ENCODE results near the gene SLC17A1.

The SLC17A1 gene

GRCh38 chr6:25832670-25833069 lies 818 bp upstream of the SLC17A1 start:
- no peak for DNase-seq (ENCODE audit: low read depth)

GRCh38 chr6:25832307-25832662 lies 433 bp upstream of the SLC17A1 start:
- no peak for DNase-seq (ENCODE audit: low read depth)

- DNase-seq (ENCODE audit: low read depth) = no peak
Observed at GRCh38 chr6:25830458-25830857, 1.4 kb downstream of the SLC17A1 start.

GRCh38 chr6:25829375-25829774 lies 2.5 kb downstream of the SLC17A1 start:
- no peak for DNase-seq (ENCODE audit: low read depth)

GRCh38 chr6:25821341-25821740 lies 10.5 kb downstream of the SLC17A1 start:
- DNase-seq (ENCODE audit: low read depth) = no peak

- no peak for DNase-seq (ENCODE audit: low read depth)
Observed at GRCh38 chr6:25816252-25816651, 15.6 kb downstream of the SLC17A1 start.

GRCh38 chr6:25815194-25815593 lies 16.7 kb downstream of the SLC17A1 start:
- no peak for DNase-seq (ENCODE audit: low read depth)

GRCh38 chr6:25804804-25805203 lies 27.0 kb downstream of the SLC17A1 start:
- DNase-seq (ENCODE audit: low read depth) = no peak

- no peak for DNase-seq (ENCODE audit: low read depth)
Observed at GRCh38 chr6:25801436-25801835, 30.4 kb downstream of the SLC17A1 start.

- DNase-seq (ENCODE audit: low read depth) = no peak
Observed at GRCh38 chr6:25794784-25795183, 37.1 kb downstream of the SLC17A1 start.

- no peak for DNase-seq (ENCODE audit: low read depth)
Observed at GRCh38 chr6:25793970-25794369, 37.9 kb downstream of the SLC17A1 start.

GRCh38 chr6:25792016-25792415 lies 39.8 kb downstream of the SLC17A1 start:
- DNase-seq (ENCODE audit: low read depth) = no peak

GRCh38 chr6:25789475-25789874 lies 42.4 kb downstream of the SLC17A1 start:
- DNase-seq (ENCODE audit: low read depth) = no peak

- DNase-seq (ENCODE audit: low read depth) = peak; percentile 7
Observed at GRCh38 chr6:25788305-25788922, 43.4 kb downstream of the SLC17A1 start.

- DNase-seq (ENCODE audit: low read depth) = no peak
Observed at GRCh38 chr6:25787428-25787827, 44.4 kb downstream of the SLC17A1 start.

- no peak for DNase-seq (ENCODE audit: low read depth)
Observed at GRCh38 chr6:25781134-25781533, 50.7 kb downstream of the SLC17A1 start.

- DNase-seq (ENCODE audit: low read depth) = no peak
Observed at GRCh38 chr6:25777856-25778649, 53.8 kb downstream of the SLC17A1 start.

- no peak for DNase-seq (ENCODE audit: low read depth)
Observed at GRCh38 chr6:25777031-25777430, 54.8 kb downstream of the SLC17A1 start.

- DNase-seq (ENCODE audit: low read depth) = no peak
Observed at GRCh38 chr6:25774120-25774715, 57.6 kb downstream of the SLC17A1 start.

- no peak for DNase-seq (ENCODE audit: low read depth)
Observed at GRCh38 chr6:25769983-25770382, 61.9 kb downstream of the SLC17A1 start.

- DNase-seq (ENCODE audit: low read depth) = no peak
Observed at GRCh38 chr6:25768566-25768965, 63.3 kb downstream of the SLC17A1 start.

- no peak for DNase-seq (ENCODE audit: low read depth)
Observed at GRCh38 chr6:25764611-25765010, 67.2 kb downstream of the SLC17A1 start.

GRCh38 chr6:25757936-25758642 lies 73.8 kb downstream of the SLC17A1 start:
- no peak for DNase-seq (ENCODE audit: low read depth)
